ENCODE results near the gene SPAG17. TPM values are rescaled to one million over a fixed set of nuclear protein-coding genes. Genes with fewer than 3 reads are reported as not detected.

Gene SPAG17
- polyA plus RNA-seq, 1 donor from 2014 or later, result not detected

DNA sequence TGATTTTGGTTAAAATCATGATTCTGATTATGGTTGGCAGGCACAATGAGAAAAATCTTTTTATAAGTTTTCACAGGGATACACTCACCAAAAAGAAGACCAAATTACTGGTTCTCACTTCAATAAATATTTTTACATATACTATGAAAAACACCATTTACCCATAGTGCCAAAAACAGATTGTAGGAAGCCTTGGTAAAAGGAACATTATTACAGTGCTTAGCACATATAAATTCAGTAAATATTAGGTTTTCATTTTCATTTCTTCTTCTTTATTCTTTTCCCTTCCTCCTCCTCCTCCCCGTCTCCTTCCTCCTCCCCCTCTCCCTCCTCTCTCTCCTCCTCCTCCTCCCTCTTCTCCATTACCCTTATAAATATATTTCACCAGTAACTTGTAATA lies 15.8 kb upstream of the SPAG17 start:
- H3K4me1 Mint-ChIP-seq, result no peaks in the 10 kb centered on the region
- H3K27me3 Mint-ChIP-seq, result peaks cover 1% of the 10 kb centered on the region
- no peak overlapping the region for H3K27ac Mint-ChIP-seq
- H3K9me3 Mint-ChIP-seq, result peaks cover 0 to 2% (median 0%) of the 10 kb centered on the region in 3 donors
- peaks cover 1% of the 10 kb centered on the region for H3K36me3 Mint-ChIP-seq
- H3K4me3 Mint-ChIP-seq, result no peak overlapping the region

DNA sequence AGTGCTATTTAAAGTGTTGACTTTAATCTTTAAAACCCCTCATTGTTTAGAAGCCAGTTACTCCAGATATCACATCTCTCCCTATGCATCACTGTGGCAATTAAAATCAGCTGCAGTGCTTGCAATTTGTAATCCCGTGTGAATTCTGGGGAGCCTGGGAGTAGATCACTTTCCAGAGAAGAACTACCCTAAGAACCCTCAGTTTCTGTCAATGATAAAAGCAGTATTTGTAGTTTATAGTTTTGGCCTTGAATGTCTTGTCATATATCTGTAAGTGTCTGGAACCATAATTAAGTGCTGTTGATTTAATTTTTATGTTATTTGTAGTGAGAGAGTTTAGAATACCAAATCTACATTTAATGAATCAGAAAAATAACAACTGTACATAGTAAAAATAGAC lies 5.5 kb upstream of the SPAG17 start:
- H3K27ac Mint-ChIP-seq, result no peak overlapping the region
- no peak overlapping the region for H3K4me3 Mint-ChIP-seq
- no peaks in the 10 kb centered on the region for H3K4me1 Mint-ChIP-seq
- peaks cover 1% of the 10 kb centered on the region for H3K36me3 Mint-ChIP-seq
- peaks cover 7 to 18% (median 14%) of the 10 kb centered on the region in 3 donors for H3K9me3 Mint-ChIP-seq
- H3K27me3 Mint-ChIP-seq, result peaks cover 3% of the 10 kb centered on the region

DNA sequence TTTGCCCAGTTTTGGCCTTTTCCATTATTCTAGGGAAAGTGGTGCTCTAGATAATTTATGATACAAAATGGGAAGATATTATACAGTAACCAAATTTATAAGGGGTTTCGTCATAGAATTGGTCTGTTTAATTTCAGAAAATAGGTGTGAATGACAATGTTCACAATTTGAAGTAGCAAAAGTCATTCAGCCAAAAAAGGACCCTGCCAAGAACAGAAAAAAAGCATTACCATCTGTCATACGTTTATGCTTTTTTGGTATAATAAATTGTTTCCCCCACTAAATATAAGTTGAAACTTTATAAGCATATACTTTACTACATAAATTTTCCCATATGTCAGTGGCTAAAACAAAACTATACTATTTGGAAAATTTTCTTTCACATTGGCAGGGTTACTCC lies 4.5 kb upstream of the SPAG17 start:
- Mint-ChIP-seq H3K27ac (no peak overlapping the region), H3K27me3 (peaks cover 13% of the 10 kb centered on the region), H3K9me3 (peaks cover 7 to 21% (median 14%) of the 10 kb centered on the region in 3 donors), H3K4me3 (no peak overlapping the region), H3K4me1 (peaks cover 0 to 3% (median 0%) of the 10 kb centered on the region in 3 donors), H3K36me3 (peaks cover 1% of the 10 kb centered on the region)

DNA sequence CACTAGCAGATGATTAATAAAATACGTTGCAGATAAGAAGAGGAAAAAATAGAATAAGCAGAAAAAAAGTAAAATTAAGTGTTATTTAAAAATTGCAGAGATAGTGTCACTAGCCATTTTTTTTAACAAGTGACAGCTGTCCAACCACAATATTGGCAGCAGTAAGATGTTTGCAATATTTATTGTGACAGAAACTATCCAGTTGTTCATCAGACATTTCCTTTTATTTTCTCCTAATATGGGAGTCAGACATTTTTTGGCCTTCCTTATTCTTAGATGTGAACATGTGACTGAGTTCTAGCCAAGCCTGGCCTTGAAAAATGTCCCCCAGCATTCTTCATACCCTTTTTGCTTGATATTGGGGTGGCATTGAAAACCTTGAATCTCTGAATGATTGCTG lies 3.4 kb upstream of the SPAG17 start:
- peaks cover 1% of the 10 kb centered on the region for H3K36me3 Mint-ChIP-seq
- H3K4me1 Mint-ChIP-seq, result peaks cover 0 to 3% (median 0%) of the 10 kb centered on the region in 3 donors

DNA sequence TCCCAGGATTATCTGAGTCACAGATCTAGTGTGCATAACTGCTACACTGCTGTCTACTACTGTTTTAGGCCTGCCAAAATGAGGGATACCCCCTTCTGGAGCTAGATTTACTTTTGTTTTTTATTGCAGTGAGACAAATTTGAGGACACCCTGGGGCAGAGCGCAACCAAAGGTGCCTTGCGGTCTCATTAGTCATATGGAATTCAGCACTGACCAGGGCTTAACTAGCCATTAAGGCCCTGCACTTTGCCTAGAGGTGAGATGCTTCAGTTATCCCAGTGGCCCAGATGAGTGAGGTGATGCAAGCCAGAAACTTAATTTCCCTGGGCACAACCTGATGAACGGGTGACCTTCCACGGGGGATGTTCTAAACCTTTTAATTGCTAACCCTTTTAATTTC lies 998 bp upstream of the SPAG17 start:
- Mint-ChIP-seq H3K9me3 (peaks cover 3 to 6% (median 4%) of the 10 kb centered on the region in 3 donors), H3K36me3 (no peaks in the 10 kb centered on the region), H3K27ac (no peak overlapping the region), H3K27me3 (peaks cover 16% of the 10 kb centered on the region), H3K4me3 (no peak overlapping the region), H3K4me1 (peaks cover 0 to 3% (median 0%) of the 10 kb centered on the region in 3 donors)

More for the DNA sequence above, 3.4 kb upstream of the SPAG17 start:
- no peak overlapping the region for H3K27ac Mint-ChIP-seq
- peaks cover 16% of the 10 kb centered on the region for H3K27me3 Mint-ChIP-seq
- H3K4me3 Mint-ChIP-seq, result no peak overlapping the region
- H3K9me3 Mint-ChIP-seq, result peaks cover 7 to 19% (median 13%) of the 10 kb centered on the region in 3 donors

DNA sequence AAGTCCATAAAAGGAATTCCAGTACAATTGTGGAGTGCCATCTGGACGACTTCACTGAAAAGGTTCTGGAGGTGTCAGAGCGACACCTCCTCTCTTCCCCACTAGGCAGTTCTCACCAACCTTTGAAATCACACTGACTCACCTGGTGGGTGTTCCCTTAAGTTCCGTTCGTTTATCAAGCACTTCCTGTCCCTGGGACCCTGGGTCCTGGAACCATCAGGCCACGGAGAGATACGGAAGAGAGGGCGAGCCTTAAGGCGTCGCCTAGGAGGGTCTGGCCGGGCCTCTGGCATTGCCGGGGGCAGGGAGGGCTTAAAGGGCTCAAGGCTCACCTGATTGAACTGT lies 317 bp downstream of the SPAG17 start:
- Mint-ChIP-seq H3K36me3 (no peaks in the 10 kb centered on the region), H3K4me1 (peaks cover 0 to 3% (median 0%) of the 10 kb centered on the region in 3 donors), H3K27me3 (peaks cover 20% of the 10 kb centered on the region), H3K4me3 (no peak overlapping the region), H3K27ac (no peak overlapping the region), H3K9me3 (peaks cover 3 to 8% (median 4%) of the 10 kb centered on the region in 3 donors)

DNA sequence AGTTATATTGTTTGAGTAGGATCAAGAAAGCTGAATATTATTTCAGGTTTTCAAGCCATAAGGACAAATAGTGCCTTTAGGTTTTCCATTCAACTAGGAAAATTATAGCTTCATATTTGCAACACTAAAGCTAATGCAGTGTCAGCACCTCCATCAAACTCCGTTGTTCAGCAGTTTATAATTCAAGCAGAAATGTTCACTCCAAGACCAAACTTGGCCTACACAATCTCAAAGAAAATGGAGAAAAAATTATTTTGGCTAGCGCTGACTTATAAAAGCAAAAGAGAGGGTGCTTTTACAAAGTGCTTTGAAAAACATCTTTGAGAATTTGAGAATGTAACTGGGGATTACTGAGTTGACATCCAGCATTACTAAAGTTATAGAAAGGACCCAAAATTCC lies 1.4 kb downstream of the SPAG17 start:
- H3K9me3 Mint-ChIP-seq, result peaks cover 2 to 6% (median 4%) of the 10 kb centered on the region in 3 donors
- H3K27me3 Mint-ChIP-seq, result peaks cover 20% of the 10 kb centered on the region
- H3K36me3 Mint-ChIP-seq, result no peaks in the 10 kb centered on the region
- H3K27ac Mint-ChIP-seq, result no peak overlapping the region
- no peak overlapping the region for H3K4me3 Mint-ChIP-seq
- peaks cover 0 to 3% (median 0%) of the 10 kb centered on the region in 3 donors for H3K4me1 Mint-ChIP-seq

DNA sequence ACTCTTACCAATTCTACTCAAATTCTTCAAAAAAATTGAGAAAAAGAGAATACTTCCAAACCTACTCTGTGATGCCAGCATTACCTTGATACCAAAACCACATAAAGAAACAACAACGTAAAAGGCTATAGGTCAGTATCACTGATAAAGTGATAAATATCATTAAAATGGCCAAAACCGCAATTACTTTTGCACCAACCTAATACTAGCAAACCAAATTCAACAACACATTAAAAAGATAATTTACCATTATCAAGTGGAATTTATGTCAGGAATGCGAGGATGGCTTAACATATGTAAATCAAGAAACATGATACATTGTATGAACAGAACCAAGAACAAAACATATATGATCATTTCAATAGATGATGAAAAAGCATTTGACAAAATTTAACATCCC lies 7.0 kb downstream of the SPAG17 start:
- no peak overlapping the region for H3K4me3 Mint-ChIP-seq
- peaks cover 3% of the 10 kb centered on the region for H3K36me3 Mint-ChIP-seq
- H3K27ac Mint-ChIP-seq, result no peak overlapping the region
- no peaks in the 10 kb centered on the region for H3K4me1 Mint-ChIP-seq
- peaks cover 2 to 14% (median 11%) of the 10 kb centered on the region in 3 donors for H3K9me3 Mint-ChIP-seq
- H3K27me3 Mint-ChIP-seq, result peaks cover 5% of the 10 kb centered on the region

DNA sequence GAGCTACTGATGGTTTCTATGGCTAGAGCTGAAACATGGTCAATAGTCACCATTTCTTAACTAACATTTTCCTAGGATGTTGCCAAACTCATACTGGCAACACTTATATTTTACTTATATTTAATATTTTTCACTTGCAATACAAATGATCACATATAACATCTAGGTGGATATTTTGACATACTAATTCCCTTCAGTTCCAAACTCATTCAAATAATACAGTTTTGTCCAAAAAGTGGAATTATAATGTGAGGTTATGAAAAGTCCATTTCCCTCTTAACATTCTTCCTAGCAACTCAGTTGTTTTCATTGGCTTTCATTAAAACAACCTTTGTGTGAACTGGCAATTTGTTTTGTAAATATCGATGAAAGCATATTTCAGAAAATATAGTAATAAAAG lies 16.0 kb downstream of the SPAG17 start:
- no peaks in the 10 kb centered on the region for H3K4me1 Mint-ChIP-seq
- H3K27me3 Mint-ChIP-seq, result peaks cover 4% of the 10 kb centered on the region
- H3K4me3 Mint-ChIP-seq, result no peak overlapping the region
- no peaks in the 10 kb centered on the region for H3K36me3 Mint-ChIP-seq
- no peak overlapping the region for H3K27ac Mint-ChIP-seq
- H3K9me3 Mint-ChIP-seq, result peaks cover 0 to 2% (median under 1%) of the 10 kb centered on the region in 3 donors

DNA sequence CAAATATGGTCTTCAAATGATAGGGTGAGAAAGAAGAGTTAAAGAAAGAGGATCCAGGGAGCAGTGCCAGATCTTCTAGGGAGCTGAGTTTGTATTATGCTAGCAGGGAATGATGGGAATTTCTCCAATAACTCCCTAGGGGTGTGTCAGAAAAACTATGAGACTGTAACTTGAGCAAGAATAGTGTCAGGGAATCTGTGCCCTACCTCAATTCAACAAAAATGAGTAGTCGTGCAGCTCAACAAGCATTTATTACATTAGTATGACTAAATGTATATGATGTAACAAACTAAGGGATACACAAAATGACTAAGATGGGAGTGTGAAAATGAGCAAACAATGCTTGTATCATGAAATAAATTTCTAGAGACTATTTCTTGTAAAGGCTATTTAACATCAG lies 24.2 kb downstream of the SPAG17 start:
- H3K27ac Mint-ChIP-seq, result no peak overlapping the region
- no peaks in the 10 kb centered on the region for H3K4me1 Mint-ChIP-seq
- H3K36me3 Mint-ChIP-seq, result no peaks in the 10 kb centered on the region
- peaks cover 0 to 3% (median 0%) of the 10 kb centered on the region in 3 donors for H3K9me3 Mint-ChIP-seq
- H3K27me3 Mint-ChIP-seq, result peaks cover 8% of the 10 kb centered on the region
- no peak overlapping the region for H3K4me3 Mint-ChIP-seq

DNA sequence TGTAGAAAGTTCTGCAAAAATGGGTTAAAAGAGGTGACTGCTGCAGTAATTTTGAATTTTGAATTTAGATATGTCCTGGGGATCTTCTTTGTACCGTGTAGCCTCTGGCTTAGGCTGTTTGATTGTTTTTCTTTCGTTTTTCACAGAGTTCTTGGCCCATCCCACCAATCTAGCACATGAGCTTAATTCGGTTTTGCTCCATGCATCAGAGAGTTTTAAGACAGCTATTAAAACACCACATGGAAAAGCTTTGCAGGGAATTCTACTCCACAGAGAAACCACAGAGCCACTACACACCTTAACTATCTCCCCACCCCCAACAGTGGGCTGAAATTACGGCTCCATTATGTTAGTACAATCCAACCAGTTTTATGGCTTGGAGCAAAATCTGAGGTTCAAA lies 25.5 kb downstream of the SPAG17 start:
- Mint-ChIP-seq H3K27ac (no peak overlapping the region), H3K4me3 (no peak overlapping the region), H3K9me3 (peaks cover 0 to 3% (median 0%) of the 10 kb centered on the region in 3 donors), H3K27me3 (peaks cover 8% of the 10 kb centered on the region), H3K36me3 (no peaks in the 10 kb centered on the region), H3K4me1 (no peaks in the 10 kb centered on the region)

DNA sequence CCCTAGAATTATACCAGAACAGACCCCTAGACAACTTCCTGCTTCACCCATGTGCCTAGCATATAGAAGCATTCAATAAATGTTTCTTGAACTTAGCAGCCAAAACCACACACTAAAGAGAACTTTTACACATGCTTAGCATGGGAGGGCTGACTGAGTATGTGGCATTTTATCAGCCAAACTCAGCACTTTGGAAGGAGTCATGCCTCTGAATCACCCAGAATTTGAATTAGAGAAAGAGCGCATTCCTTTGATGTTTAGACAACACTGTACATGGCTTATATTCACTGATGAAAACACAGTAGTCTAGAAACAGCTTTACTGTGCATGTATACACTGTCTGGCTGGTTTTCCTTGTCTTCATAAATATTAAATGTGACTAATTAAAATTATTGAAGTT lies 26.1 kb downstream of the SPAG17 start:
- Mint-ChIP-seq H3K9me3 (peaks cover 0 to 3% (median 0%) of the 10 kb centered on the region in 3 donors), H3K27me3 (peaks cover 11% of the 10 kb centered on the region), H3K27ac (no peak overlapping the region), H3K36me3 (no peaks in the 10 kb centered on the region), H3K4me1 (no peaks in the 10 kb centered on the region), H3K4me3 (no peak overlapping the region)

DNA sequence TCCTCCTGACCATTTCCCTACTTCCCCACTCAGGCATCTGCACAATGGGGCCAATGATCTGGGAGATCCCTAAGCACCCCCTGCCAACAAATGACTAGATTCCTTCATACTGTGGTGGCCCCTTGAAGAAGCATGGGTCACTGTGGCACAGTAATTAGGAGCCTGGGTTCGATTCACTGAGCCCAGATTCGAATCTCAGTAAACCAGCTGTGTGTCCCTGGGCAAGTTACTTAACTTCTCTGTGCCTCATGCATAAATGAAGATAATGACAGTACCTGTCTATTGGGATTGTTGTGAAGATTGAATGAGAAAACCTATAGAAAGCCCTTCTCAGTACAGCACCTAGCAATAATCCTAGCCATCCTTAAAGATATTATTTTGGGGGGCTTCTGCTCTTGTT lies 27.5 kb downstream of the SPAG17 start:
- Mint-ChIP-seq H3K36me3 (no peaks in the 10 kb centered on the region), H3K27ac (no peak overlapping the region), H3K4me1 (no peaks in the 10 kb centered on the region), H3K27me3 (peaks cover 12% of the 10 kb centered on the region), H3K9me3 (peaks cover 0 to 3% (median 0%) of the 10 kb centered on the region in 3 donors), H3K4me3 (no peak overlapping the region)

DNA sequence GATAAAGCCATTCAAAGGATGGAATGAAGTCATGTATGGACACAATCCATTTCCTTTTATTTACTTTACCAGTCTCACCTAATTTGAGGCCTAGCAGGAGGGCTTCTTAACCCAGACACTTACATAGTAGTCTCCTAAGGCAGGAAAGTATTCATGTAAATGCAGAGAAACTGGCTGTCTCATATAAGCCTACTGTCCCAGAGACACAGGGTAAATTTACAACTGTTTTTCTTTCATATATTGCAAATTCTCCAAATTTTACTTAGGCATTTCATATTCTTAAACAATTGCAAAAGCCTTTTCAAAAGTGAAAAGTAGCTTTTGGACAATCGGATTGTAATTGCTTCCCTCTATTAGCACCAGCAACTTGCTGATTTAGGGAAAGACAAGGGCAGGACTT lies 29.9 kb downstream of the SPAG17 start:
- Mint-ChIP-seq H3K27me3 (peaks cover 7% of the 10 kb centered on the region), H3K4me3 (no peak overlapping the region)

DNA sequence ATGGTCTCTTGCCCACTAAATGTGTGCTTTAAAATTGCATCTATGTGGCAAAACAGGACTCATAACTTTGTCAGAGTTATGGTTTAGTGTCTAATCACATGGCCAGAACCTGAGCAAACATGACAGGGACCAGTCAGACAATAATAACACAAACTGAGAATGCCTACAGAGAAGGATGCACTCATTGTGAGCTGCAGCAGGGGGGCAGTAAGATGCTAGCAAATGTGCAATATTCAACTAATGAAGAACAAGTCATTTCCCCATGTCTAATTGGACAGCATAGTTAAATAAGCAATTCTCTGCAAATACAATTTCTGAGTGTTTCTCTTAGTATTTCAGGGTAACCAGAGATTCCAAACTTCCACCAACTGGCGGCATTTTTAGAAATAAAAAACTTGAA lies 30.8 kb downstream of the SPAG17 start:
- Mint-ChIP-seq H3K36me3 (no peaks in the 10 kb centered on the region), H3K27ac (no peak overlapping the region), H3K9me3 (no peaks in the 10 kb centered on the region), H3K27me3 (peaks cover 7% of the 10 kb centered on the region), H3K4me1 (no peaks in the 10 kb centered on the region), H3K4me3 (no peak overlapping the region)

More for the DNA sequence above, 29.9 kb downstream of the SPAG17 start:
- Mint-ChIP-seq H3K4me1 (no peaks in the 10 kb centered on the region), H3K27ac (no peak overlapping the region), H3K9me3 (no peaks in the 10 kb centered on the region), H3K36me3 (no peaks in the 10 kb centered on the region)

DNA sequence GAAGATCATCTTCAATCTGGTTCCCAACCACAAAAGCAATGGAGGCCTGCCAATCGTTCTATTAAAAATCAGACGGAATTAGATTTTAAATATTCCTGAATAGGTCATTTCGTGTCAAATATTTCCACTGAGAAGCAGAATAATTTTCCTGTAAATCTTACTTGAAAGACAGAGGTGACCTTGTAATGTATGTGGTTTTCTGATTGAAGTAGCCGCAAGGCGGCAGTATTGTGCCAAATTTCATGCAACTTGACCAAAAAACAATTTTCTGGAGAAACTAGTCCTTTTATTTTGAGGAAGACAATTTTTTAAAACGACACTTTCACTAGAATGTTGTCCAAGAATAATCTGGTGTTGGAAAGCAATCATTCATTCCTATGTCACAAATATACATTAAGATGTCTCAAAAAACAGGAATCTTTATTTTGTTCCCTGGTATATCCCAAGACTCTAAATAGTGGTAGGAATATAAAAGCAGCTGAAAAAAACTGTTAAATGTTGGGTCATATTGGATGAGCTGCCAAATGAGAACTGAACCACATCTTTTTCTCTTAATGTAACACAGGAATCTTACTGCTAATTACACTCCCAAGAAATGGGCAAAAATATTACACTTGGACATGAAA lies 33.6 kb downstream of the SPAG17 start:
- no peak overlapping the region for H3K4me3 Mint-ChIP-seq
- no peaks in the 10 kb centered on the region for H3K36me3 Mint-ChIP-seq
- no peak overlapping the region for H3K27ac Mint-ChIP-seq
- no peaks in the 10 kb centered on the region for H3K4me1 Mint-ChIP-seq
- peaks cover 0 to 4% (median 0%) of the 10 kb centered on the region in 3 donors for H3K9me3 Mint-ChIP-seq
- peaks cover 4% of the 10 kb centered on the region for H3K27me3 Mint-ChIP-seq
